H9 (cell line): ENCODE results near the gene PFKP. TPM values are rescaled to one million over a fixed set of nuclear protein-coding genes. Genes with fewer than 3 reads are reported as not detected.
A peak's percentile ranks its signal among the peaks of the same experiment; 100 is the strongest.

Source experiments
- DNase-seq: peaks from one replicate; pipeline ENCODE4 v3.0.0-alpha.2; 2017
- H2AFZ ChIP-seq: one replicate; pipeline ENCODE4 v1.6.1; 2013; ENCODE audit warnings: mild to moderate bottlenecking, low read length, control low read depth, moderate library complexity
- H2AK5ac ChIP-seq: 2 replicates; pipeline ENCODE4 v1.6.1; 2013; ENCODE audit warnings: low read length, control low read depth, mixed read lengths; ENCODE audit not compliant: insufficient read length
- H2BK120ac ChIP-seq: one replicate; pipeline ENCODE4 v1.6.1; 2013; ENCODE audit warnings: low read depth, mild to moderate bottlenecking, low read length, control low read depth, inconsistent platforms; ENCODE audit not compliant: poor library complexity, severe bottlenecking
- H2BK12ac ChIP-seq: 2 replicates; pipeline ENCODE4 v1.6.1; 2013; ENCODE audit warnings: low read length, control low read depth, mixed read lengths, low read depth; ENCODE audit not compliant: insufficient read length
- H2BK15ac ChIP-seq: 2 replicates; pipeline ENCODE4 v1.6.1; 2013; ENCODE audit warnings: low read depth, low read length, control low read depth
- H2BK20ac ChIP-seq: one replicate; pipeline ENCODE4 v1.6.1; 2013; ENCODE audit warnings: low read depth, mild to moderate bottlenecking, low read length, control low read depth, inconsistent platforms; ENCODE audit not compliant: poor library complexity, severe bottlenecking
- H2BK5ac ChIP-seq: 2 replicates; pipeline ENCODE4 v1.6.1; 2013; ENCODE audit warnings: low read length, control low read depth, mixed read lengths; ENCODE audit not compliant: insufficient read length
- H3K14ac ChIP-seq: 2 replicates; pipeline ENCODE4 v1.6.1; 2013; ENCODE audit warnings: low read length, control low read depth; ENCODE audit not compliant: insufficient read depth
- H3K18ac ChIP-seq: 2 replicates; pipeline ENCODE4 v1.6.1; 2013; ENCODE audit warnings: low read depth, mild to moderate bottlenecking, mixed read lengths, low read length, control low read depth; ENCODE audit not compliant: insufficient read length
- H3K23ac ChIP-seq: 2 replicates; pipeline ENCODE4 v1.6.1; 2013; ENCODE audit warnings: low read length, control low read depth, mixed read lengths, low read depth; ENCODE audit not compliant: insufficient read length
- H3K23me2 ChIP-seq: 2 replicates; pipeline ENCODE4 v1.6.1; 2013; ENCODE audit warnings: low read depth, mild to moderate bottlenecking, mixed read lengths, low read length, control low read depth; ENCODE audit not compliant: insufficient read length, poor library complexity, severe bottlenecking
- H3K27ac ChIP-seq: 2 replicates; pipeline ENCODE4 v1.5.1; 2013; ENCODE audit warnings: low read length, control low read depth, mixed read lengths, low read depth; ENCODE audit not compliant: insufficient read length
- H3K27me3 ChIP-seq: 2 replicates; pipeline ENCODE4 v1.6.1; 2013; ENCODE audit warnings: low read length, control low read depth, inconsistent platforms; ENCODE audit not compliant: insufficient read depth
- H3K4ac ChIP-seq: 2 replicates; pipeline ENCODE4 v1.6.1; 2013; ENCODE audit warnings: low read depth, mild to moderate bottlenecking, control low read depth, inconsistent platforms, low read length, moderate library complexity
- H3K4me1 ChIP-seq: 2 replicates; pipeline ENCODE4 v1.6.1; 2013; ENCODE audit warnings: low read length, control low read depth, inconsistent platforms; ENCODE audit not compliant: insufficient read depth
- H3K4me2 ChIP-seq: 2 replicates; pipeline ENCODE4 v1.6.1; 2013; ENCODE audit warnings: low read length, control low read depth, mixed read lengths; ENCODE audit not compliant: insufficient read length, insufficient read depth
- H3K56ac ChIP-seq: 2 replicates; pipeline ENCODE4 v1.6.1; 2013; ENCODE audit warnings: low read depth, mild to moderate bottlenecking, mixed read lengths, low read length, control low read depth; ENCODE audit not compliant: insufficient read length
- H3K79me1 ChIP-seq: 2 replicates; pipeline ENCODE4 v1.6.1; 2013; ENCODE audit warnings: low read depth, mild to moderate bottlenecking, moderate library complexity, low read length, control low read depth, inconsistent platforms; ENCODE audit not compliant: insufficient read depth, poor library complexity, severe bottlenecking
- H3K79me2 ChIP-seq: 2 replicates; pipeline ENCODE4 v1.6.1; 2013; ENCODE audit warnings: low read length, control low read depth, inconsistent platforms; ENCODE audit not compliant: insufficient read depth
- H3K9ac ChIP-seq: 2 replicates; pipeline ENCODE4 v1.6.1; 2013; ENCODE audit warnings: low read length, control low read depth, mixed read lengths; ENCODE audit not compliant: insufficient read length; ENCODE audit errors: extremely low read depth
- H3K9me3 ChIP-seq: one replicate; pipeline ENCODE4 v1.6.1; 2013; ENCODE audit warnings: low read depth, low read length, inconsistent platforms; ENCODE audit not compliant: control insufficient read depth
- H3T11ph ChIP-seq: one replicate; pipeline ENCODE4 v1.6.1; 2013; ENCODE audit warnings: mild to moderate bottlenecking, low read length, control low read depth, inconsistent platforms
- H4K20me1 ChIP-seq: one replicate; pipeline ENCODE4 v1.6.1; 2013; ENCODE audit not compliant: control insufficient read depth, insufficient read length, insufficient read depth
- H4K5ac ChIP-seq: 2 replicates; pipeline ENCODE4 v1.6.1; 2013; ENCODE audit warnings: low read depth, mild to moderate bottlenecking, mixed read lengths, low read length, control low read depth; ENCODE audit not compliant: insufficient read length
- H4K8ac ChIP-seq: replicated peaks from 2 replicates; pipeline ENCODE4 v1.6.1; 2013; ENCODE audit warnings: low read length, control low read depth, mixed read lengths, low read depth; ENCODE audit not compliant: insufficient read length
- H4K91ac ChIP-seq: 2 replicates; pipeline ENCODE4 v1.6.1; 2013; ENCODE audit warnings: low read depth, mild to moderate bottlenecking, moderate library complexity, mixed read lengths, low read length, control low read depth; ENCODE audit not compliant: insufficient read length
- H3K27ac Mint-ChIP-seq, 3 experiments: 2 replicates in 2 of 3; 3 replicates in 1 of 3; pipeline ENCODE4 v1.8.0; 2020 to 2021; ENCODE audit warnings: mixed read lengths in 3 of 3, mild to moderate bottlenecking in 1 of 3, moderate library complexity in 1 of 3
- H3K27me3 Mint-ChIP-seq: 2 replicates; pipeline ENCODE4 v1.8.0; 2021; ENCODE audit warnings: low read depth, mild to moderate bottlenecking, moderate library complexity, mixed read lengths
- H3K36me3 Mint-ChIP-seq, 3 experiments: 2 replicates in 2 of 3; 3 replicates in 1 of 3; pipeline ENCODE4 v1.8.0; 2020 to 2021; ENCODE audit warnings: low read depth in 3 of 3, mixed read lengths in 3 of 3; ENCODE audit not compliant: insufficient read depth in 1 of 3
- H3K4me1 Mint-ChIP-seq, 2 experiments: 2 replicates each; pipeline ENCODE4 v1.8.0; 2020; ENCODE audit warnings: mixed read lengths in 2 of 2
- H3K4me3 Mint-ChIP-seq, 2 experiments: 2 replicates in 1 of 2; 3 replicates in 1 of 2; pipeline ENCODE4 v1.8.0; 2020 to 2021; ENCODE audit warnings: mild to moderate bottlenecking in 2 of 2, mixed read lengths in 2 of 2, moderate library complexity in 1 of 2
- H3K9me3 Mint-ChIP-seq, 2 experiments: 2 replicates in 1 of 2; 3 replicates in 1 of 2; pipeline ENCODE4 v1.8.0; 2020; ENCODE audit warnings: mild to moderate bottlenecking in 2 of 2, mixed read lengths in 2 of 2, moderate library complexity in 1 of 2
- WGBS: extraction: QIAGEN DNeasy Blood & Tissue Kit; methylation state at CpG from one replicate; pipeline ENCODE4 v1.1.7; 2013; ENCODE audit warnings: missing lambda C conversion rate, low lambda C conversion rate, mixed read lengths; ENCODE audit not compliant: insufficient read length; ENCODE audit errors: extremely low coverage; 5-methylcytosine and 5-hydroxymethylcytosine counted together
- total RNA-seq: library from RNA; stranded (reverse); gene quantifications from 2 replicates; pipeline ENCODE4 v1.2.1, GENCODE V29; 2021
- TF ChIP-seq, protein P1 (sequence below): fragments of 200-600 bp; sonication (generic); conservative IDR thresholded peaks from 3 replicates; pipeline ENCODE4 v1.8.0; 2021; ENCODE audit warnings: antibody characterized with exemption, mild to moderate bottlenecking

The PFKP gene
- total RNA-seq, 1 experiment from 2014 or later, result 145 TPM

DNA sequence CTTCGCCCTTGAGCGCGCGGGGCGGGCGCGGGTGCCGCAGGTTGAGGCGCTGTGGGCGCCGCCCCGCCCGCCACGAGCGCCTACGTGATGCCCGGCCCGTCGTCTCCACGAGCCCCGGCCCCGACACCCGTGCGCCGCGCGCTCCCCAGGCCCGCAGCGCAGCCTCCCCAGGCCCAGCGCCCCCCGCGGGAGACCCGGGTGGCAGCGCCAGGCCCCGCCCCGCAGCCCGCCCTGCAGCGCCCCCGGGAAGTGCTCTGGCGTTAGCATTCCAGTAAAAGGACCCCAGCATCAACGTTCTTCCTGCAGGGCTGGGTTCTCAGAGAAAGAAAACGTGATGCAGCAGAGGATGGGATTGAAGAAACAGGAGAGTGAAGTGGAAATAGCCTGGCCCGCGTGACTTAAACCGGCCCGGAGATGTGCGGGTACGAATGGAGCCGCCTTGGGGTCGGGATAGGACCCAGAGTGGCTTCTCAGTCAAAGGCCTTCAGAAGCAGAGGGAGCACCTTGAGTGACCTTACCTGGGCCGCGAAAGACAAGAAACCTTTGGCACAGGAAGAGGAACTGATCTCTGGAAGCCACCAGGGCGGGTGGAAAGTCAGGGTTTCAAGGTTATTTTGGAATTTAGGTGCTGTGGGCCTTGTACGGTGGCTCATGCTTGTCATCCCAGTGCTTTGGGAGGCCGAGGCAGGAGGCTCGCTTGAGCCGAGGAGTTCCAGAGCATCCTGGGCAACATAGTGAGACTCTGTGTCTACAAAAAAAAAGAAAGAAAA lies 1.8 kb downstream of the PFKP start:
- peak overlapping the region; percentile 74 for H3K14ac ChIP-seq
- no peak overlapping the region for H2BK15ac ChIP-seq
- H3K4me3 Mint-ChIP-seq, result peak overlapping the region; percentile 79 to 84
- no CpG with 5 or more reads among the region's 57 CpGs for WGBS
- no peak overlapping the region for H4K91ac ChIP-seq
- H4K5ac ChIP-seq, result no peak overlapping the region
- no peak overlapping the region for H3K56ac ChIP-seq
- TF ChIP-seq, protein P1, sequence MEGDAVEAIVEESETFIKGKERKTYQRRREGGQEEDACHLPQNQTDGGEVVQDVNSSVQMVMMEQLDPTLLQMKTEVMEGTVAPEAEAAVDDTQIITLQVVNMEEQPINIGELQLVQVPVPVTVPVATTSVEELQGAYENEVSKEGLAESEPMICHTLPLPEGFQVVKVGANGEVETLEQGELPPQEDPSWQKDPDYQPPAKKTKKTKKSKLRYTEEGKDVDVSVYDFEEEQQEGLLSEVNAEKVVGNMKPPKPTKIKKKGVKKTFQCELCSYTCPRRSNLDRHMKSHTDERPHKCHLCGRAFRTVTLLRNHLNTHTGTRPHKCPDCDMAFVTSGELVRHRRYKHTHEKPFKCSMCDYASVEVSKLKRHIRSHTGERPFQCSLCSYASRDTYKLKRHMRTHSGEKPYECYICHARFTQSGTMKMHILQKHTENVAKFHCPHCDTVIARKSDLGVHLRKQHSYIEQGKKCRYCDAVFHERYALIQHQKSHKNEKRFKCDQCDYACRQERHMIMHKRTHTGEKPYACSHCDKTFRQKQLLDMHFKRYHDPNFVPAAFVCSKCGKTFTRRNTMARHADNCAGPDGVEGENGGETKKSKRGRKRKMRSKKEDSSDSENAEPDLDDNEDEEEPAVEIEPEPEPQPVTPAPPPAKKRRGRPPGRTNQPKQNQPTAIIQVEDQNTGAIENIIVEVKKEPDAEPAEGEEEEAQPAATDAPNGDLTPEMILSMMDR, result no peak
- no peak overlapping the region for H3K4ac ChIP-seq
- H3K9ac ChIP-seq, result peak overlapping the region; percentile 60
- H3K27ac ChIP-seq, result no peak overlapping the region
- no peak overlapping the region for H2AFZ ChIP-seq
- no peak overlapping the region; a peak in 3 of 7 replicates for H3K27ac Mint-ChIP-seq
- H3K79me2 ChIP-seq, result peaks cover 23% of the 10 kb centered on the region
- no peak overlapping the region for H2AK5ac ChIP-seq
- H3K4me2 ChIP-seq, result peak overlapping the region; percentile 66
- H3K23ac ChIP-seq, result no peak overlapping the region
- H3K79me1 ChIP-seq, result peaks cover 6% of the 10 kb centered on the region
- DNase-seq, result no peak
- H3K4me1 ChIP-seq, result no peaks in the 10 kb centered on the region
- H4K20me1 ChIP-seq, result no peaks in the 10 kb centered on the region
- peaks cover 17 to 40% (median 33%) of the 10 kb centered on the region in 3 experiments for H3K36me3 Mint-ChIP-seq
- no peak overlapping the region for H2BK12ac ChIP-seq
- H3K9me3 ChIP-seq, result no peaks in the 10 kb centered on the region
- no peak overlapping the region for H2BK20ac ChIP-seq
- no peak overlapping the region for H4K8ac ChIP-seq
- H3K23me2 ChIP-seq, result peaks cover 6% of the 10 kb centered on the region
- no peaks in the 10 kb centered on the region for H3K9me3 Mint-ChIP-seq
- no peaks in the 10 kb centered on the region for H3K27me3 ChIP-seq
- H3K27me3 Mint-ChIP-seq, result peaks cover 17% of the 10 kb centered on the region
- no peak overlapping the region for H3K18ac ChIP-seq
- H3T11ph ChIP-seq, result no peak overlapping the region
- H2BK5ac ChIP-seq, result no peak overlapping the region
- no peak overlapping the region for H2BK120ac ChIP-seq
- peaks cover 44 to 46% of the 10 kb centered on the region in 2 experiments for H3K4me1 Mint-ChIP-seq
